B cell (primary cell): ENCODE measurements around the gene CATSPER1. TPM values are rescaled to one million over a fixed set of nuclear protein-coding genes. Genes with fewer than 3 reads are reported as not detected.

Experiments
- ATAC-seq: fragments of 200-7000 bp; cut with Tn5 transposase; one replicate; pipeline ENCODE4 v1.10.0; 2021; ENCODE audit warnings: low read depth, mild to moderate bottlenecking, moderate number of reproducible peaks, moderate library complexity
- CTCF ChIA-PET: fragments of 350-600 bp; sonication (Branson Sonifier 250); formaldehyde crosslinking; loops from one replicate; lab custom pipeline; 2021; ENCODE audit warnings: antibody characterized with exemption, inconsistent platforms; lab: Charles Lee
- POLR2A ChIA-PET: fragments of 350-600 bp; sonication (Branson Sonifier 250); formaldehyde crosslinking; loops from one replicate; lab custom pipeline; 2021; ENCODE audit warnings: antibody characterized with exemption; lab: Charles Lee
- DNase-seq: peaks from one replicate; pipeline ENCODE4 v3.0.0; 2013
- H2AFZ ChIP-seq: 2 replicates; pipeline ENCODE4 v1.6.1; 2012; ENCODE audit warnings: mild to moderate bottlenecking, low read depth, low read length; ENCODE audit not compliant: insufficient read depth, poor library complexity, severe bottlenecking
- H3K27ac ChIP-seq, 2 donors: 1 replicate in 1 of 2; 2 replicates in 1 of 2; pipeline ENCODE4 v1.5.1; 2012 to 2013; ENCODE audit warnings: low read length in 2 of 2, mild to moderate bottlenecking in 2 of 2, moderate library complexity in 1 of 2
- H3K27me3 ChIP-seq, 4 experiments: fragments of 200-600 bp in 1 of 4; sonication (generic) in 1 of 4; replicated peaks in 1 of 4; 1 replicate in 2 of 4; 2 replicates in 2 of 4; pipeline versions ENCODE4 v1.6.1 to v1.7.0; 2013 to 2016; ENCODE audit warnings: low read length in 3 of 4, mild to moderate bottlenecking in 2 of 4, mixed read lengths in 1 of 4, moderate library complexity in 1 of 4; ENCODE audit not compliant: insufficient read depth in 4 of 4, control insufficient read depth in 3 of 4; ENCODE audit errors: control extremely low read depth in 1 of 4
- H3K36me3 ChIP-seq, 2 experiments: replicated peaks in 1 of 2; 1 replicate in 1 of 2; 2 replicates in 1 of 2; pipeline versions ENCODE4 v1.6.1 to v1.7.1; 2013; ENCODE audit warnings: low read length in 1 of 2; ENCODE audit not compliant: insufficient read depth in 2 of 2, control insufficient read depth in 1 of 2; ENCODE audit errors: control extremely low read depth in 1 of 2, extremely low read depth in 1 of 2
- H3K4me1 ChIP-seq, 2 donors: fragments of 200-600 bp in 1 of 2; sonication (generic) in 1 of 2; 1 replicate in 1 of 2; 2 replicates in 1 of 2; pipeline versions ENCODE4 v1.5.1 to v1.6.1; 2013 to 2017; ENCODE audit warnings: low read length in 2 of 2; ENCODE audit not compliant: control insufficient read depth in 2 of 2, insufficient read depth in 2 of 2
- H3K4me2 ChIP-seq: replicated peaks from 2 replicates; pipeline ENCODE3; 2012; ENCODE audit warnings: mild to moderate bottlenecking, low read depth, low read length; ENCODE audit not compliant: poor library complexity, severe bottlenecking
- H3K4me3 ChIP-seq, 5 experiments: fragments of 200-600 bp in 1 of 5; sonication (generic) in 1 of 5; 1 replicate in 3 of 5; 2 replicates in 2 of 5; pipeline versions ENCODE4 v1.5.1 to v1.7.0; 2011 to 2016; ENCODE audit warnings: low read length in 4 of 5, mild to moderate bottlenecking in 4 of 5, low read depth in 2 of 5, control low read depth in 1 of 5, moderate library complexity in 1 of 5; ENCODE audit not compliant: insufficient read depth in 1 of 5; ENCODE audit errors: control extremely low read depth in 1 of 5, extremely low read depth in 1 of 5
- H3K79me2 ChIP-seq: fragments of 200-600 bp; sonication (generic); one replicate; pipeline ENCODE4 v1.6.0; 2016; ENCODE audit warnings: low read length; ENCODE audit not compliant: control insufficient read depth, insufficient read depth
- H3K9ac ChIP-seq: fragments of 200-600 bp; sonication (generic); 2 replicates; pipeline ENCODE4 v1.6.1; 2017; ENCODE audit warnings: mild to moderate bottlenecking, low read length, moderate library complexity
- H3K9me3 ChIP-seq, 3 donors: one replicate each; pipeline versions ENCODE4 v1.6.1 to v1.7.1; 2013; ENCODE audit warnings: low read length in 2 of 3; ENCODE audit not compliant: control insufficient read depth in 2 of 3, insufficient read depth in 1 of 3; ENCODE audit errors: control extremely low read depth in 1 of 3
- H4K20me1 ChIP-seq: 2 replicates; pipeline ENCODE4 v1.6.0; 2012; ENCODE audit warnings: mild to moderate bottlenecking, low read length; ENCODE audit not compliant: insufficient read depth, control insufficient read depth, poor library complexity, severe bottlenecking
- H3K27ac Mint-ChIP-seq: one replicate; pipeline ENCODE4 v1.8.0; 2021; ENCODE audit warnings: mixed read lengths
- H3K27me3 Mint-ChIP-seq: one replicate; pipeline ENCODE4 v1.8.0; 2021; ENCODE audit warnings: mixed read lengths
- H3K4me1 Mint-ChIP-seq: one replicate; pipeline ENCODE4 v1.8.0; 2021; ENCODE audit warnings: mixed read lengths
- H3K4me3 Mint-ChIP-seq: one replicate; pipeline ENCODE4 v1.8.0; 2021; ENCODE audit warnings: mixed read lengths
- H3K9me3 Mint-ChIP-seq: one replicate; pipeline ENCODE4 v1.8.0; 2022; ENCODE audit warnings: mixed read lengths; ENCODE audit not compliant: insufficient read depth
- CTCF ChIP-seq: fragments of 200-600 bp; IDR thresholded peaks from one replicate; pipeline ENCODE4 v1.8.0; 2022; ENCODE audit warnings: antibody characterized with exemption, mild to moderate bottlenecking
- EZH2 ChIP-seq: IDR thresholded peaks from 2 replicates; pipeline ENCODE4 v1.6.1; 2012; ENCODE audit warnings: borderline replicate concordance, low read depth, mild to moderate bottlenecking, moderate library complexity, low read length; ENCODE audit not compliant: insufficient read depth, poor library complexity, severe bottlenecking
- WGBS: methylation state at CpG from one replicate; pipeline ENCODE4 v1.1.5; 2013; ENCODE audit warnings: missing lambda C conversion rate; ENCODE audit not compliant: insufficient coverage; 5-methylcytosine and 5-hydroxymethylcytosine counted together
- intact Hi-C: fragments of 100-400 bp; cut with micrococcal nuclease; formaldehyde crosslinking; loops from one replicate; pipeline ENCODE4 v1.10.0; 2022
- polyA plus RNA-seq: library from polyadenylated mRNA; depleted of rRNA; stranded (reverse); fragments of >200 nt; gene quantifications from 2 replicates; pipeline ENCODE4 v1.2.3, GENCODE V29; 2012
- total RNA-seq, 2 donors: library from RNA; stranded (reverse); fragments of 120-200 nt in 1 of 2; gene quantifications; 1 replicate in 1 of 2; 2 replicates in 1 of 2; pipeline versions ENCODE4 v1.2.3 to v1.2.4, GENCODE V29; 2013 to 2022

CATSPER1 gene
- total and polyA plus RNA-seq, 2 donors (not counting 1 experiment from before 2014, with no cell fraction given): not detected

DNA sequence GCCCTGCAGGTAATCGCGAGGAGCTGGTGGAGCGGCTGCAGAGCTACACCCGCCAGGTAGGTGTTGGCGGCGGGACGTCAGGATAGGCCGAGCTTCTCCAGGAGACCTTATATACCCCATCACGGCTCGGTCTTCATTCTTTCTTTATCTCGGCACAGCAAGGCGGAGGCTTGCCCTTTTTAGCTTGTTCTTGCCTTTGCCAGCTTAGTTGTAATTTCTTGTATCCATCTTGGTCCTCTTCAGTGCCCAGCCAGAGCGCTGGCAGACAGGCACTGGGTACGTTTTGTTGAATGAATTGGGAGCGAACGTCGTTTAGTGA lies 26.3 kb upstream of the CATSPER1 start:
- Histone ChIP-seq H3K36me3 (peaks cover 0 to 36% of the 10 kb centered on the region in 2 experiments), H3K4me3 (peak overlapping the region; percentile 78 to 99 (median 88)), H3K4me1 (peaks cover 25 to 29% of the 10 kb centered on the region in 2 donors), H3K27ac (peak overlapping the region; percentile 58 to 85), H4K20me1 (peaks cover 35% of the 10 kb centered on the region), H3K9ac (peak overlapping the region; percentile 92), H3K9me3 (no peaks in the 10 kb centered on the region), H3K27me3 (peaks cover 0 to 21% (median 4%) of the 10 kb centered on the region in 4 experiments), H2AFZ (peak overlapping the region; percentile 87), H3K79me2 (peaks cover 76% of the 10 kb centered on the region), H3K4me2 (peak overlapping the region; percentile 93)
- ChIA-PET POLR2A (interaction anchor here (0.6 to 1.4 kb wide), 8 partner anchors 15 to 664 kb away, joined by 3 to 9 read pairs (median 4); partner anchors contain the start of gene BANF1), CTCF (interaction anchor here (0.7 to 8.0 kb wide), 10 partner anchors 8 to 341 kb away, joined by 3 to 78 read pairs (median 4); partner anchors contain the start of genes BANF1, KAT5, PACS1 and SNX32)
- WGBS: 2% methylated on average over 17 of the region's 17 CpGs
- no peak for TF ChIP-seq EZH2
- TF ChIP-seq CTCF: no peak
- peak overlapping the region; percentile 96 for H3K27ac Mint-ChIP-seq
- H3K9me3 Mint-ChIP-seq: no peaks in the 10 kb centered on the region
- ATAC-seq: no peak
- DNase-seq: no peak
- peaks cover 12% of the 10 kb centered on the region for H3K27me3 Mint-ChIP-seq
- H3K4me3 Mint-ChIP-seq: peak overlapping the region; percentile 99
- H3K4me1 Mint-ChIP-seq: peaks cover 29% of the 10 kb centered on the region
- intact Hi-C loops: loop anchor here (1.0 to 5.0 kb wide), 8 partner anchors 18 to 216 kb away; partner anchors contain the start of genes BANF1, CFL1, EFEMP2 and EIF1AD
